ENCODE measurements around the gene PIAS1.
"Not testable (repeated sequence)": the region's sequence is repeated elsewhere in the genome, so short reads cannot be mapped to it uniquely, and the experiment has no call there.

Gene PIAS1

GRCh38 chr15:68034081-68034480 is 20.0 kb upstream of the PIAS1 start:
- no peak for DNase-seq (ENCODE audit: low read depth in 4 of 4, low spot score in 1 of 4)

GRCh38 chr15:68034719-68035293 is 19.3 kb upstream of the PIAS1 start:
- DNase-seq (ENCODE audit: low read depth in 4 of 4, low spot score in 1 of 4): no peak

GRCh38 chr15:68038246-68038645 is 15.9 kb upstream of the PIAS1 start:
- no peak for DNase-seq (ENCODE audit: low read depth in 4 of 4, low spot score in 1 of 4)

DNA sequence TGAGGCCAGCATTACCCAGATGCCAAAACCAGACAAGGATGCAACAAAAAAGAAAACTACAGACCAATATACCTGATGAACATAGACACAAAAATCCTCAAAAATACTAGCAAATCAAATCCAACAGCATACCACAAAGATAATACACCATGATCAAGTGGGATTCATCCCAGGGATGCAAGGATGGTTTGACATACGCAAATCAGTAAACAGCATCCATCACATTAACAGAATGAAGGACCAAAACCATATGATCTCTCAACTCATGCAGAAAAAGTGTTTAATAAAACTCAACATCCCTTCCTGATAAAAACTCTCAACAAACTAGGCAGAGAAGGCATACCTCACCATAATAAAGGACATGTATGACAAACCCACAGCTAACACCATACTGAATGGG is 14.0 kb upstream of the PIAS1 start:
- no peak for DNase-seq (ENCODE audit: low read depth in 4 of 4, low spot score in 1 of 4)

DNA sequence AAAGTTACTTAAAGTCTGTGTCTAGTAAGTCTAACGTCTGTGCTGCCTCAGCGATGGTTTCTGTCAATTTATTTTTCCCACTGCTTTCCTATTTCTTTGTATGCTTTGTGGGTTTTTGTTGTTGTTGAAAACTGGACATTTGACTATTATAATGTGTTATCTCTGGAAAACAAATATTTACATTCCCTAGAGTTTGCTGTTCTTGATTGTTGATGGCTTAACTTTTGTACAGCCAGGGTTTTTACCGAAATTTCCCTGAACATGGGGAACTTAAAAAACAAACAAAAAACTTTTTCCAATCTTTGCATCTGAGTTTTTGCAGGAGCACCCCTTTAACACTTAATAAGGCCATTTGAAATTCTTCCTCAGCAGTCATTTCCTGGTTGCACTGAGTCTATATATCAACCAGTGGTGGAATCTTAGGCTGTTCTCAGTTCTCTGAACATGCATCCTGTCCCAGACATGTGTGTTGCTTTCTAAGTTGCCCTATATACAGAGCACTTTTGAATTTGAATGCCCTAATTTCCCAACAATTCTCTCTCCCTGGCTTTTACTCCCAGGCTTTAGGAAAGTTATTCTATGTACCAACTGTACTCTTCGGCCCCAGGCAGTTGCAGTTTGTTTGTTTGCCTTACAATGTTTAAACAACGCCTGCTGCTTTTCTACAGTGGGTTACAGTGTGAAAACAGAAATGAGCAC is 11.8 kb upstream of the PIAS1 start:
- DNase-seq (ENCODE audit: low read depth in 4 of 4, low spot score in 1 of 4): no peak

DNA sequence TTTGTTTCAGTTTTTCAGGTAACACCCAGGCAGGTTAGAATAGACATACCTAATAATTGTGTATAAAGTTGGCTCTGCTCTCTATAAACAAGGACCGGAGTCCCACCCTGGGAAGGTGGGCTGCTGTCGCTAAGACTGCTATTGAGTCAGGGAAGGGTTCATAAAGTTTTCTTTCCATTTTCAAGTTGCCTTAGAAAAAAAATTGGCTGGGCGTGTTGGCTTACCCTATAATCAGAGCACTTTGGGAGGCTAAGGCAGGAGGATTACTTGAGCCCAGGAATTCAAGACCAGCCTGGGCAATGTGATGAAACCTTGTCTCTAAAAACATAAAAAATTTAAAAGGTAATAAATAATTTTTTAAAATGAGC is 11.3 kb upstream of the PIAS1 start:
- DNase-seq (ENCODE audit: low read depth in 4 of 4, low spot score in 1 of 4): no peak

- DNase-seq (ENCODE audit: low read depth in 4 of 4, low spot score in 1 of 4): no peak
Measured at GRCh38 chr15:68045289-68046265, 8.5 kb upstream of the PIAS1 start.

GRCh38 chr15:68047826-68048225 is 6.3 kb upstream of the PIAS1 start:
- no peak for DNase-seq (ENCODE audit: low read depth in 4 of 4, low spot score in 1 of 4)

- DNase-seq (ENCODE audit: low read depth in 4 of 4, low spot score in 1 of 4): no peak
Measured at GRCh38 chr15:68051109-68051508, 3.0 kb upstream of the PIAS1 start.

- DNase-seq (ENCODE audit: low read depth in 4 of 4, low spot score in 1 of 4): no peak
Measured at GRCh38 chr15:68051907-68052306, 2.2 kb upstream of the PIAS1 start.

DNA sequence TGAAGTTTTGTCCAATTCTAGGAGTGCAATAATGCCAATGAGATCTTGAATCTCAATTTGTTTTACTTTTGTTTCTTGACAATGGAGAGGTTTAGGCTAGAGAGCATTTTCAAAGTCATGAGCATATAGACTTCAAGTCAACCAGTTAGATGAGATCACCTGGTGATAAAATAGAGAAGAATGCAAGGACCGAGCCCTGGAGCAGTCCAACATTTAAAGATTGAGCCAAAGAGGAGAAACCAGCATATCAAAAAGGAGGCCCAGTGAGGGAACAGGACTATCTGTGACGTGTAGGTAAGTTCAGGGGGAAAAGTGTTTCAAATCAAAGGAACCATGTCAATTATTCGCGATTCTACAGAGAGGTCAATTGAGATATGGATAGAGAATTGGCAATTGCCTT is 1.7 kb upstream of the PIAS1 start:
- DNase-seq (ENCODE audit: low read depth in 4 of 4, low spot score in 1 of 4): no peak

GRCh38 chr15:68053001-68053400 is 1.1 kb upstream of the PIAS1 start:
- DNase-seq (ENCODE audit: low read depth in 4 of 4, low spot score in 1 of 4): no peak

GRCh38 chr15:68054628-68055223 is 611 bp downstream of the PIAS1 start:
- peak in 1 of 4 experiments; percentile 21 for DNase-seq (ENCODE audit: low read depth in 4 of 4, low spot score in 1 of 4)

DNA sequence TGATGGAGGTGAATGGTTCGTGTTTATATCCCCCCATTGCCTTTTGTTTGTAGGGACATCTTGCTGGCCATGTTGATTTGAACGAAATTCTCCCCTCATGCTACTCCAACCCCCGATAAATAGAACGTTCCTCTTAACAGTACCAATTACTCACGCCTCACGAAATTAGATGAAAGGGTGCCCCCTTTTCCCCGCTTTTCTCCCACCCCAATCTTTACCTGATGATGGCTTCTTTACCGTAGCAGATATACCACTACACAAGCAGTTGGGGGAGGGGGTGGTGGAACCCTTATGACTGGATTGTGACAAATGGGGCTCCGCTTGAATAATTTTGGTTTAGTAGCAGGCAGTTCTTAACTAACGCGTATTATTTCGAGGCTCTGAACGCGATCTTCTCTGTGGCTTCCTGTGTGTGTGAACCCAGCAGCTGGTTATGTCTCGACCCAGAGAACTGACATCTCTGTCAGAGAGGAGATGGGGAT is 1.1 kb downstream of the PIAS1 start:
- peak; percentile 32 to 66 (median 50) for DNase-seq (ENCODE audit: low read depth in 4 of 4, low spot score in 1 of 4)

DNA sequence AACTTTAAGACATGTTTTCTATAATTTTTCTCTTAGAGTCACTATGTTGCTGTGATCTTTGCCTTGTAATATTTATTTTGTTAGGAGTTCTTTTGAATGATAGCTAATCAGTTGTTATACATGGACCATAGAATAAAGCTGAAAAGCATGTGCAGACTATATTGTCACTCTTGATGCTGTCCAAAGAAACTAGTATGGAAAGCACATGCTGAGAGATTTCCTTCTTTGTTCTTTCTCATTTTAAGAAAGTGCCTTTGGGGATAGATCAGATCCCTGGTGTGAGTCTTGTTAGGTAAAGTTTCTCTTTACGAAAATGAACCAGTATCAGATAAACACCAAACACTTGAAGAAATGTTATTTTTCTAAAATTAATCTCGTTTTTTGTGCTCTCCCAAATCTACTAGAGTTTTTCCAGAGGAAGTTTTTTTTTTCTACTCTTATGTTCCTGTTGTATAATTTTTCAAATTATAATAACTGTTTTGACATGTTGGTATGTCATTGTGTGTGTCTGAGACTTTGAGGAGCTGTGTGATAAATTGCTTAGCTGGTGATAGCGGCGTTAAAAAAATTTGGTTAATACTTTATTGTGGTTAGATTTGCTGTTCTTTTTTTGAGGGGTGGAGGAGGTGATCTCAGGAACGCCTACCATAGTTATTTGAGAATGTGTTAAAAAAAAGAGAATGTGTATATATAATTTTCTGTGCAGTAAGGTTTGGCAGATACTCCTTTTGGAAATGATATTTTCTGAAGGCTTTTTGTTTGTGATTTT is 2.2 kb downstream of the PIAS1 start:
- DNase-seq (ENCODE audit: low read depth in 4 of 4, low spot score in 1 of 4): no peak

- no peak for DNase-seq (ENCODE audit: low read depth in 4 of 4, low spot score in 1 of 4)
Measured at GRCh38 chr15:68057034-68057433, 2.9 kb downstream of the PIAS1 start.

DNA sequence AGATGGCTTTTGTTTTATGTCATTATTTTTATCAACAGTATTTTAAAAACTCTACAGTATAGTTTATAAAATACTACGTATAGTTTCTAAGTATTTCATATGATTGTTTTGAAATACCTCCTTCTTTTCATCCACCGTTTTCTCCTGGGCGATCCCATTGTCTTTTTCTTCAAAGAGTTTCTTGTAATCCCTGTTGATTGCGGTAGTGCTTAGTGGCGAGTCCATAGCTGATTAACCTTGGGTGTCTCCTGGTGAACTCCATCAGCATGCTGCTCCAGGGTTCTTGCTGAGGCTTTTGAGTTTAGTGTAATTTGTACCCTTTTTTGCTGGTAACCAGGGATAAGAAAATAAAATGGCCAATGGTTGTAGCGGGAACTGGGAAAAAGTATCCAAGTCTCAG is 3.6 kb downstream of the PIAS1 start:
- no peak for DNase-seq (ENCODE audit: low read depth in 4 of 4, low spot score in 1 of 4)

DNA sequence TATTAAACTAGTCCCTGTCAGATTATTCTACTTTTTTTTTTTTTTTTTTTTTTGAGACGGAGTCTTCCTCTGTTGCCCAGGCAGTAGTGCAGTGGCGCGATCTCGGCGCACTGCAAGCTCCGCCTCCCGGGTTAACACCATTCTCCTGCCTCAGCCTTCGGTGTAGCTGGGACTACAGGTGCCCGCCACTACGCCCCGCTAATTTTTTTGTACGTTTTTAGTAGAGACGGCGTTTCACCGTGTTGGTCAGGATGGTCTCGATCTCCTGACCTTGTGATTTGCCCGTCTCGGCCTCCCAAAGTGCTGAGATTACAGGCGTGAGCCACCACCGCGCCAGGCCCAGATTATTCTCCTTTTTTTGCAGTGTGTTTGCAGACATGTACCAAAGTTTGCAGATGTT is 4.9 kb downstream of the PIAS1 start:
- DNase-seq (ENCODE audit: low read depth in 4 of 4, low spot score in 1 of 4): not testable (repeated sequence)

GRCh38 chr15:68059630-68060029 is 5.5 kb downstream of the PIAS1 start:
- DNase-seq (ENCODE audit: low read depth in 4 of 4, low spot score in 1 of 4): no peak

DNA sequence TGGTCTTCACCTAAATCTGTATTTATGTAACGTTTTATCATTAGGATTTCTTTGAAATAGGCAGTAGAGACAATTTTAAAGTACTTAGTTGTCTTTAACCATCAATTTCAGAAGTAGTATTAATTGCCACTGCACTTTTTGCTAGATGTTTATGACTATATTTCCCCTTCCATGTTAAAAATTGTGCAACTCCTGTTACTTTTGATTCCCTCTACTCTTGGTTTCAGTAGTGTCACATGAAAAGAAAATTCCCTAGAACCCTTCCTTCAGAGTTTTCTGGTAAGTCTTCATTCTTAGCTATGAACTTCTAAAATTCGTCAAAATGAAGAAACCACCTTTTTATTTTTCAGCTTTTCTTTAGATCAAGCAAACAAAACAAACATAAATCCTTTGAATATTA is 7.1 kb downstream of the PIAS1 start:
- DNase-seq (ENCODE audit: low read depth in 4 of 4, low spot score in 1 of 4): no peak

DNA sequence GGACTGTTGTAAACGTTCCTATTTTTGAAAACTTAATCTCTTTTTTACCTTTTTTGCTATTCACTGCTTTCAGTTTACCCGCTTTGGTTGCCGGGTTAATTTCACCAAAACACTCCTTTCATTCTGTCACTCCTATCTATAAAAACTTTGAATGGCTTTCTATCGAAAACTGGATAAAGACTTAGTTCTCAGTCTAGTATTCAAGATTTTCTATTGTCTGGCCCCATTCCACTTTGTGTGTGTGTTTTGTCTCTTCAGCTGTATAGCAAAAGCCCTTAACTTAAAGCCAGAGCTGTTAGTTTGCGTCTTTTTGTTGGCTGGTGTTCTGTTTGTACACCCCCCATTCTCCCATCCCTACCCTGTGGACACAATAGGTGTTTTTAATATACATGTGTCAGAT is 7.5 kb downstream of the PIAS1 start:
- DNase-seq (ENCODE audit: low read depth in 4 of 4, low spot score in 1 of 4): no peak

All from stimulated activated CD4-positive, alpha-beta T cell treated with anti-CD3 and anti-CD28 coated beads, Interleukin-1b, Interleukin-23, amount 100 ng/mL, for 24 hours (primary cell).